Activated CD8-positive, alpha-beta memory T cell treated with anti-CD3 and anti-CD28 coated beads for 36 hours (primary cell): ENCODE results near the gene MEPE. TPM values are rescaled to one million over a fixed set of nuclear protein-coding genes. Genes with fewer than 3 reads are reported as not detected.
"Not testable (repeated sequence)": the region's sequence is repeated elsewhere in the genome, so short reads cannot be mapped to it uniquely, and the experiment has no call there.

ENCODE experiments used
- CTCF ChIA-PET: fragments of 350-600 bp; sonication (Branson Sonifier 250); formaldehyde crosslinking; loops from one replicate; lab custom pipeline; 2021; ENCODE audit warnings: antibody characterized with exemption; lab: Charles Lee
- POLR2A ChIA-PET: fragments of 350-600 bp; sonication (Branson Sonifier 250); formaldehyde crosslinking; loops from one replicate; lab custom pipeline; 2021; ENCODE audit warnings: antibody characterized with exemption; lab: Charles Lee
- total RNA-seq, 2 experiments: library from RNA; stranded (reverse); gene quantifications; one replicate each; pipeline ENCODE4 v1.2.3, GENCODE V29; 2021

The MEPE gene
- total RNA-seq, 2 experiments from 2014 or later: not detected

- CTCF ChIA-PET: no interaction called here
- POLR2A ChIA-PET: no interaction called here
Measured at GRCh38 chr4:87868522-87868921, 35.8 kb downstream of the MEPE start.

- CTCF ChIA-PET: no interaction called here
- POLR2A ChIA-PET: no interaction called here
Measured at GRCh38 chr4:87872028-87872427, 39.3 kb downstream of the MEPE start.

- CTCF ChIA-PET: interaction anchor here (0.6 kb wide), 1 partner anchor 640 kb away, joined by 3 read pairs; no protein-coding TSS in a partner anchor
- POLR2A ChIA-PET: no interaction called here
Measured at GRCh38 chr4:87875191-87875590, 42.4 kb downstream of the MEPE start.

GRCh38 chr4:87880106-87880505 lies 47.3 kb downstream of the MEPE start:
- CTCF ChIA-PET: no interaction called here
- POLR2A ChIA-PET: no interaction called here

- ChIA-PET POLR2A (interaction anchor here (0.6 kb wide), 1 partner anchor 1621 kb away, joined by 11 read pairs; no protein-coding TSS in a partner anchor), CTCF (no interaction called here)
Measured at GRCh38 chr4:87881115-87881514, 48.3 kb downstream of the MEPE start.

- ChIA-PET POLR2A (no interaction called here), CTCF (no interaction called here)
Measured at GRCh38 chr4:87882321-87882720, 49.6 kb downstream of the MEPE start.

GRCh38 chr4:87882861-87883260 lies 50.1 kb downstream of the MEPE start:
- ChIA-PET CTCF (interaction anchor here (0.7 kb wide), 1 partner anchor 45 kb away, joined by 3 read pairs; no protein-coding TSS in a partner anchor), POLR2A (no interaction called here)

- CTCF ChIA-PET: no interaction called here
- POLR2A ChIA-PET: no interaction called here
Measured at GRCh38 chr4:87884976-87885549, 52.3 kb downstream of the MEPE start.

GRCh38 chr4:87886083-87886482 lies 53.3 kb downstream of the MEPE start:
- CTCF ChIA-PET: no interaction called here
- POLR2A ChIA-PET: no interaction called here

GRCh38 chr4:87890753-87891152 lies 58.0 kb downstream of the MEPE start:
- CTCF ChIA-PET, POLR2A ChIA-PET: not testable (repeated sequence)

- ChIA-PET POLR2A (no interaction called here), CTCF (no interaction called here)
Measured at GRCh38 chr4:87895964-87896621, 63.3 kb downstream of the MEPE start.

Other genes with a start within 250 kb of the MEPE start
- gene DSPP, start 224.4 kb upstream of the MEPE start, total RNA-seq: not detected
- gene DMP1, start 182.7 kb upstream of the MEPE start, total RNA-seq: not detected
- gene IBSP, start 33.4 kb upstream of the MEPE start, total RNA-seq: not detected
- not detected for gene SPP1, start 142.7 kb downstream of the MEPE start, total RNA-seq
- 1 to 10 TPM; 6.3 to 7.6 TPM for gene PKD2, start 174.7 kb downstream of the MEPE start, total RNA-seq